GM12874 (cell line): Measurements from ENCODE around the gene FBXO3.

Experiments
- TF ChIP-seq, protein P1 (sequence below): IDR thresholded peaks from 2 replicates; pipeline ENCODE4 v1.5.1; 2011; ENCODE audit warnings: low read depth, mild to moderate bottlenecking, control low read depth, low read length, moderate library complexity; ENCODE audit not compliant: insufficient read depth

The FBXO3 gene

DNA sequence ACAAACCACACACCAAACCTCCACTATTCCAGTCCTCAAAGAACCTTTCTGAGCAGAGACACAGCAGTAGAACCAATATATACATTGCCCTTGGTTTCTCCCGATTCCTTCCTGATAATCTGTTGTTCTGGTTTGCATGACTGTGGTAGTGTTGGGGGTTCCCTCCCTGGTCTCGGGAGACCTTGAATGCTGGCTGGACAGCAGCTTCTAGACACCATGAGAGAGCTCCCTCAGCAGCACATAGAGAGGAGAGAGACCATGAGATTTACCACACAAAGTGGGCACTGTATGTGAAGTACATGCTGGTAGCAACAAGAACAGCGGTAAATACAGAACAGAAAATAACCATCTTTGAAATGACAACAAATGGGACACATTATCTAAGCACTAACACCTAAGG, 76.3 kb downstream of the FBXO3 start:
- TF ChIP-seq, protein P1, sequence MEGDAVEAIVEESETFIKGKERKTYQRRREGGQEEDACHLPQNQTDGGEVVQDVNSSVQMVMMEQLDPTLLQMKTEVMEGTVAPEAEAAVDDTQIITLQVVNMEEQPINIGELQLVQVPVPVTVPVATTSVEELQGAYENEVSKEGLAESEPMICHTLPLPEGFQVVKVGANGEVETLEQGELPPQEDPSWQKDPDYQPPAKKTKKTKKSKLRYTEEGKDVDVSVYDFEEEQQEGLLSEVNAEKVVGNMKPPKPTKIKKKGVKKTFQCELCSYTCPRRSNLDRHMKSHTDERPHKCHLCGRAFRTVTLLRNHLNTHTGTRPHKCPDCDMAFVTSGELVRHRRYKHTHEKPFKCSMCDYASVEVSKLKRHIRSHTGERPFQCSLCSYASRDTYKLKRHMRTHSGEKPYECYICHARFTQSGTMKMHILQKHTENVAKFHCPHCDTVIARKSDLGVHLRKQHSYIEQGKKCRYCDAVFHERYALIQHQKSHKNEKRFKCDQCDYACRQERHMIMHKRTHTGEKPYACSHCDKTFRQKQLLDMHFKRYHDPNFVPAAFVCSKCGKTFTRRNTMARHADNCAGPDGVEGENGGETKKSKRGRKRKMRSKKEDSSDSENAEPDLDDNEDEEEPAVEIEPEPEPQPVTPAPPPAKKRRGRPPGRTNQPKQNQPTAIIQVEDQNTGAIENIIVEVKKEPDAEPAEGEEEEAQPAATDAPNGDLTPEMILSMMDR: no peak

- TF ChIP-seq, protein P1: no peak
These were observed 77.2 kb downstream of the FBXO3 start for GRCh38 chr11:33696931-33697638.

DNA sequence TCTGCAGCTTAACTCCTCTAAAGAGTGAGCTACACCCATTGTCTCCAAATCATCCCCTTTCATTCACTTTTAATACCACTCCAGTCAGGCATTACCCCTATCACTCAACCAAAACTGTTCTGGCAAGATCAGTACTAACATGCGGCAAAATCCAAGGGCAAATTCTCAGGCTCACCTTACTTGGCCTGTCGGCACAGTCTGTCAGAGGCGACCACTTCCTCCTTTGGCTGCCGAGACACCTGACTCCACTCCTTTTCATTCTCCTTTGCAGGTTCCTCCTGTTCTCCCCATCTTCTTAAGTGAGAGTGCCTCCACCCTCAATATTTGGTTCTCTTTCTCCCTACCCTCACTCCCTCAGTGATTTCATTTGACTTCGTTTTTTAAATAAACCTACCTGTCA, 77.9 kb downstream of the FBXO3 start:
- TF ChIP-seq, protein P1: no peak

- TF ChIP-seq, protein P1: no peak
These were observed 79.2 kb downstream of the FBXO3 start for GRCh38 chr11:33695051-33695566.

- TF ChIP-seq, protein P1: no peak
These were observed 79.8 kb downstream of the FBXO3 start for GRCh38 chr11:33694346-33695050.

GRCh38 chr11:33692541-33692940, 81.8 kb downstream of the FBXO3 start:
- TF ChIP-seq, protein P1: no peak

DNA sequence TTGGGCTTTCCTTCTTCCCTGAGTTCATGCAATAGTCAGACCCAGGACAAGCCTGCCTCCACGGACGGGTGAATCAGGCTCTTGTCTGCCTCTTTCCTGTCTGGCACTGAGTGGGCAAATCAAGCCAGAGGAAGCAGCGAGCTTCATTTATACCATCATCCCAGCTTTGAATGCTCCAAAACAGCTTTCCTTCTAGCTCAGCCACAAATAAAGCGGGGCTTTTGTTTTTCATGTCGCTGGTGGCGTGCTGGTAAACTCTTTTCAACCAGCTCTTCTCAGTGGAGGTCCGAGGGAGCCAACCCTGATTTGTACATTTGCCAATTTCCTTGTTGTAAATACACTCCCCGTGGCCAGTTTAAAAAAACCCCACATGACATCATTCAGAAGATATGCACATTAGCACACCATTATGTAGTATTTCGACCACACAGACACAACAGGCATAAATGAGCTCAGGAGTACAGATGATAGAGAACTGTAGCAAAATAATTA, 82.3 kb downstream of the FBXO3 start:
- TF ChIP-seq, protein P1: no peak
